GM12864 (cell line): ENCODE data around the gene BBS5.
A peak's percentile ranks its signal among the peaks of the same experiment; 100 is the strongest.
"Not testable (repeated sequence)": the region's sequence is repeated elsewhere in the genome, so short reads cannot be mapped to it uniquely, and the experiment has no call there.

Source experiments
- DNase-seq: peaks from one replicate; pipeline ENCODE4 v3.0.0-alpha.2; 2011; ENCODE audit warnings: low read depth
- H3K4me3 ChIP-seq: 2 replicates; pipeline ENCODE4 v1.5.1; 2011; ENCODE audit warnings: mild to moderate bottlenecking, low read depth, low read length, control low read depth
- CTCF ChIP-seq: IDR thresholded peaks from 2 replicates; pipeline ENCODE4 v1.5.1; 2011; ENCODE audit warnings: low read depth, mild to moderate bottlenecking, moderate library complexity, low read length, control low read depth, inconsistent platforms; ENCODE audit errors: missing control alignments

BBS5 gene

GRCh38 chr2:169520896-169521295, 41.6 kb downstream of the BBS5 start:
- no peak for TF ChIP-seq CTCF
- no peak for DNase-seq
- no peak overlapping the region for H3K4me3 ChIP-seq

- H3K4me3 ChIP-seq, result no peak overlapping the region
- no peak for TF ChIP-seq CTCF
- DNase-seq, result no peak
These were observed 44.4 kb downstream of the BBS5 start for GRCh38 chr2:169523681-169524080.

- DNase-seq, result no peak
- no peak for TF ChIP-seq CTCF
- H3K4me3 ChIP-seq, result no peak overlapping the region
These were observed 46.1 kb downstream of the BBS5 start for GRCh38 chr2:169525434-169525833.

- DNase-seq, result no peak
- no peak for TF ChIP-seq CTCF
- H3K4me3 ChIP-seq, result no peak overlapping the region
These were observed 47.2 kb downstream of the BBS5 start for GRCh38 chr2:169526451-169526850.

- DNase-seq, result peak; percentile 39
- no peak overlapping the region for H3K4me3 ChIP-seq
- TF ChIP-seq CTCF, result peak; percentile 89
These were observed 49.0 kb downstream of the BBS5 start for GRCh38 chr2:169528271-169528701.

GRCh38 chr2:169539460-169539859, 60.2 kb downstream of the BBS5 start:
- DNase-seq, H3K4me3 ChIP-seq: not testable (repeated sequence)

GRCh38 chr2:169540146-169540545, 60.9 kb downstream of the BBS5 start:
- DNase-seq, result no peak
- TF ChIP-seq CTCF, result no peak
- no peak overlapping the region for H3K4me3 ChIP-seq

GRCh38 chr2:169542433-169542832, 63.1 kb downstream of the BBS5 start:
- TF ChIP-seq CTCF, result no peak
- H3K4me3 ChIP-seq, result no peak overlapping the region

More at GRCh38 chr2:169542433-169542832, 63.1 kb downstream of the BBS5 start:
- no peak for DNase-seq
